PC-9 (cell line): ENCODE data around the gene CELSR2.

Experiments used
- CTCF ChIP-seq: fragments of 200-600 bp; sonication (generic); conservative IDR thresholded peaks from 2 replicates; pipeline ENCODE4 v1.6.1; 2017; ENCODE audit warnings: mixed run types, antibody characterized with exemption, mild to moderate bottlenecking, moderate library complexity
- EZH2 ChIP-seq: fragments of 200-600 bp; sonication (generic); IDR thresholded peaks from 2 replicates; pipeline ENCODE4 v1.8.0; 2017; ENCODE audit warnings: antibody characterized with exemption, low read depth

GRCh38 chr1:109319114-109319513 is 69.8 kb downstream of the CELSR2 start:
- TF ChIP-seq CTCF (no peak), EZH2 (no peak)
